NCI-H1436 treated with DMSO at 0.1 percent for 48 hours (cell line): ENCODE data around the gene SYS1.

ENCODE experiments used
- DNase-seq: peaks from one replicate; lab custom pipeline; 2025; lab: John Stamatoyannopoulos, UW

SYS1 gene

GRCh38 chr20:45387274-45387673 is 24.3 kb downstream of the SYS1 start:
- DNase-seq = no peak

- DNase-seq = no peak
Observed at GRCh38 chr20:45390931-45391330, 28.0 kb downstream of the SYS1 start.

DNA sequence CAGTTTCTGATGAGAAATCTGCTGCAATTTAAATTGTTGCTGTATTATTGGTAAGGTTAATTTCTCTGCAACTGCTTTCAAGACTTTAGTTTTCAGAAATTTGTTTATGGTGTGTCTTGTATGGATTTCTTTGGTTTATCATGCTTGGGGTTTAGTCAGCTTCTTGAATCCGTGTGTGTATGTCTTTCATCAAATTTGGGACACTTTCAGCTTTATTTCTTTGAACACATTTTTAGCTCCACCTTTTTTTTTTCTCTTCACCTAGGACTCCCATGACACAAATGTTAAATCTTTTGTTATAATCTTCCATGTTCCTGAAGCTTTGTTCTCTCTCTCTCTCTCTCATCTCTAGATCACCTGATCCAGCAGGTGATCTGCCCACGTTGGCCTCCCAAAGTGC is 28.6 kb downstream of the SYS1 start:
- no peak for DNase-seq

- no peak for DNase-seq
Observed at GRCh38 chr20:45392733-45393132, 29.8 kb downstream of the SYS1 start.

DNA sequence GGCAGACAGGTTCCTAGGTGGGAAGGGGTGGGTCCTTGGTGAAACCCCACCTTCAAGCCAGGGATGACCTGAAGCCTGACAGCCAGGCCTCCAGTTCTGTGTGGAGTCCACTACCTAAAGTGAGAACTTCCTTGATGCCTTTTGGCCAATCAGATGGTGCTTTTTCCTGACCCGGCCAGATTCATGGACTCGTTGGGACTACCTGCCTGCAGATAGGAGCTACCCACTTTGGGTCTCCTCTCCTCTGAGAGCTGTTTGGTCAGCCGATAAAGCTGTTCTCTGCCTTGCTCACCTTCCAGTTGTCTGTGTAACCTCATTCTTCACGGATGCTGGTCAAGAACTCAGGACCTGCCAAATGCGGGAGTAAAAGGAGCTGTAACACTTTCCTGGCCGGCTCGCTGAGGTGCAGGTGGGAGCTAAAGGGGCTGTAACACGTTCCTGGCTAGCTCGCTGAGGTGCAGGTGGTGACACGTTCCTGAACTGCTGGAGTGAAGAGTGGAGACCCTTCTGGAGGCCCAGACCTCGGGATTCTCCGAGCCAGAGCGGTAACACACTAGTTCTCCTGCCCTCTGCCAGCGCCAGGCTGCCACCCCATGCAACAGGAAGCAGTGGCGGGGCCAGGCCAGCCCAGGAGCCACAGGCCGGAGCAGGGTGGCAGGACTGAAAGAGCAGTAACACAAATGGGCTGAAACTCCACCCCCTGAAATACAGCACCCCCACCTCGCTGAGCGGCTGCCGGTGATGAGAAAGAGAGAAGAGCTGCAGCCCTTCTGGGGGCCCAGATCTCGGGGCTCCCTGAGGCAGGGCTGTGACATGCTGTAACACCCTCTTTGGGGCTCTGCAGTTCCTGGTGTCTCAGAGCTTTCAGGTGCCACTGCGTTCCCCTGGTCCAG is 31.5 kb downstream of the SYS1 start:
- DNase-seq = no peak

- DNase-seq = no peak
Observed at GRCh38 chr20:45395114-45395415, 32.1 kb downstream of the SYS1 start.

DNA sequence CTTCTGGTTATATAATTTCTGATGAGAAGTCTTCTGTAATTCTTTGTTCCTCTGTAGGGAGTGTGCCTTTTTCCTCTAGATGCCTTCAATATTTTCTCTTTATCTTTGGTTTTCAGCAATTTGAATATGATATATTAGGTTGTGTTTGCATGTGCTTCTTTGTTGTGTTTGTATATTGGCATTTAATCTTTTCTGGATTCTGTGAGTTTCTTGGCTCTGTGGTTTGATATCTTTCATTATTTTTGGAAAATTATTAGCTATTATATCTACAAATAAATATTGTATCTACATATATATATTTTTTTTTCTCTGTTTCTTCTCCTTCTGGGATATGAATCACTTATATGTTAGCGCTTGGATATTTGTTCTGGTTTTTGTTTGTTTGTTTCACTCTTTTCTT is 36.1 kb downstream of the SYS1 start:
- no peak for DNase-seq

- no peak for DNase-seq
Observed at GRCh38 chr20:45400346-45401031, 37.5 kb downstream of the SYS1 start.

DNA sequence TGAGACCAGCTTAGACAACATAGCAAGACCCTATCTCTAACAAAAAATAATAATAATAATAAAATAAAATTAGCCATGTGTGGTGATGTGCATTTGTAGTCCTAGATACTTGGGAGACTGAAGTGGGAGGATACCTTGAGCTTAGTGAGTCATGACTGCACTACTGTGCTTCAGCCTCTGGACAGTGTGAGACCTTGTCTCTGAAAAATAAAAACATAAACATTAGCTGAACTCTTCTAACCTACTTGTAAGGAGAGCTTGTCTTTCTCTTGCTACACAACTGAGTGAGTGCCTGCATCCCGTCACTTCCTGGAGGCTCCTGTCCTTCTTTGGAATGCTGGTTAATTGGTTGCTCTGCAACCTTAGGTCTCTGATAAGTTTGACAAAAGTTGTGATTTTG is 40.0 kb downstream of the SYS1 start:
- no peak for DNase-seq

DNA sequence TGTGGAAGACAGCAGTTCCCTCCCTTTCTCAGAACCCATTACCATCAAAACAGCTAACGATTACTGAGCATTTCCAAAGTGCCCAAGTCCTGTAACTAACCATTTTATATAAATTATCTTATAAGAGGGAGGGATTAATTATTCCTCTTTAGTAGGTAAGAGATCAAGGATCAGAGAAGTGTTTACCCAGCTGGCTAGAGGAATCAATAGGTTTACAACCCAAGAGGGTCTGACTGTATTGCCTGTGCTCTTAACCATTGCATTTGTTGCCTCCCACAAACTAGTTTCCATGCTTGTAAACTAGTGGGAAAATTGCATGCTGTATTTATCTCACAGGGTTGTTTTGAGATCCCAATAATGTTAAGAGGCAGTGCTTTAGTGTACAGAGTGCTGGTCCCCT is 41.5 kb downstream of the SYS1 start:
- DNase-seq = no peak

GRCh38 chr20:45405571-45406259 is 42.8 kb downstream of the SYS1 start:
- DNase-seq = no peak

GRCh38 chr20:45406260-45407066 is 43.5 kb downstream of the SYS1 start:
- no peak for DNase-seq

DNA sequence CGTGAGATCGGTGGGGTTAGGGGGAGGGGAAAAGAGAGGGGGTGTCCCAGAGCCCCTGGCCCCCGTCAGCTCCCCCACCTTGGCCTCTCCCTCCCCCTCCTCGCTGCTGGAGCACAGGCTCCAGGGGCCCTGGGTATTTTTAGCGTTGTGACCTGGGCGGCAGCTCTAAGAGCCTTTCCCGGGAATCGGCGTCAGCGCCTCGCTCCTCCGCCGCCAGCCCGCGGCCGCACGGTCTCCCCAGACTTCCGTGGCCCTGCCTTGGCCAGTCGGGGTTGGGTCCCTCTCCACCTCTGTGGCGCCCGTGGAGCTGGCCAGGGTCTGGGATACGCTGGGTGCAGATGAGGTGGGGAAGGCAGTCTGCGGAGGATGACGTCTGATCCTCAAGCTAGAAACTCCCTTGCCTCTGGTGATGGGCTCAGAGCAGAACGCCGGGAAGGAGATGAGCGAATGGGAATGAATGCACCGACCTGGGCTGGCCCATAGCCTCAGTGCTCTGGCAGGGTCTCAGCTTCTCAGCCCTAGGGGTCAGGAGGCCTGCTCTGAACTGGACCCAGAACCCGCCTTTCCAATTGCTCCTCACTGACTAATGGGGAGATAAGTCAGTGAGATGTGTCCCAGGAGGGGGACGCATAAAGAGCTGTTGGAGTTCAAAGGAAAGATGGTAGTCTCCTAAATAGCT is 44.2 kb downstream of the SYS1 start:
- no peak for DNase-seq

GRCh38 chr20:45407783-45408645 is 45.1 kb downstream of the SYS1 start, which contains the start of gene DBNDD2:
DBNDD2 (plus strand) TSS chr20:45408289; CDS start chr20:45408468, 179 bp downstream.
- no peak for DNase-seq

DNA sequence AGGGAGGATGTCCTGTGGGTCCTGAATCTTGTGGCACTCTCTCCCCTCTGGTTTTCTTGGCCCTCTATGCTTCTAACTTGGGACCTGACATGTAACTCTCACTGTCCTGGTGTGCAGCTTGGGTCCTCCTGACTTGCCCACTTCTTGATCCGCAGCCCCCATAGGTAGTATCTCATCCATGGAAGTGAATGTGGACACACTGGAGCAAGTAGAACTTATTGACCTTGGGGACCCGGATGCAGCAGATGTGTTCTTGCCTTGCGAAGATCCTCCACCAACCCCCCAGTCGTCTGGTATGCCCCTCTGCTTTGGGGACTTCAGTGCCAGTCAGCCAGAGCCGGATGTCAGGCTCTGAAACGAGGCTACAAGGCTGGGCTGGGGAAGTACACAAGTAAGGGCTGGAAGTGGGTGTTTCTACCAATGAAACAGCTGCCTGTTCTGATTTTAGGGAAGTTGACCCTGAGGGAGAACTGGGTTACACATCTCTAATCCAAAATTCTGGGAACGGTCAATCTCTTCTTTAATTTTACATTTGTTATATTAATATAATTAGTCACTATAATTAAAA is 45.8 kb downstream of the SYS1 start:
- DNase-seq = no peak

GRCh38 chr20:45409521-45410272 is 46.7 kb downstream of the SYS1 start:
- DNase-seq = no peak

GRCh38 chr20:45410887-45411286 is 47.9 kb downstream of the SYS1 start:
- DNase-seq = no peak

DNA sequence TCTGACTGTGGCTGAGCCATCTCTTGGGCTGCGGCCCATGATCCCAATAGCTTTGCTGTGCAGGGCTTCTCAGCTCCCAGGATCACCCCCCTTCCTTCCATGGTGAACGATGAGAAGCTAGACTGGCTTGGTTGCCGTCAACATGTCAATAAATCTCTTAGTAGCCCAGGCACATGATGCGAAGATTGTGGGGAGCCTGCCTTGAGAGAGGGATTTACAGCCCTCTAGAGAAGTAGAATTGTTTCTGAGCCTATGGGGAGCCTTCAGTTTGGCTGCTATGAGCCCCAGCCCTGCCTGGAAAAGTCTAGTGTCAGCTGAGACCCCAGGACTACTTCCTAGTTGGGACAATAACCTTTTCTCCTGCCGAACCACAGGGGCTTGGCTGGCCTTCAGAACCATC is 49.7 kb downstream of the SYS1 start:
- DNase-seq = no peak

GRCh38 chr20:45413479-45413878 is 50.5 kb downstream of the SYS1 start:
- no peak for DNase-seq
